ENCODE results near the gene PWWP2B. TPM values are rescaled to one million over a fixed set of nuclear protein-coding genes. Genes with fewer than 3 reads are reported as not detected.

PWWP2B gene
- total RNA-seq, 1 donor from 2014 or later = 25.2 TPM

DNA sequence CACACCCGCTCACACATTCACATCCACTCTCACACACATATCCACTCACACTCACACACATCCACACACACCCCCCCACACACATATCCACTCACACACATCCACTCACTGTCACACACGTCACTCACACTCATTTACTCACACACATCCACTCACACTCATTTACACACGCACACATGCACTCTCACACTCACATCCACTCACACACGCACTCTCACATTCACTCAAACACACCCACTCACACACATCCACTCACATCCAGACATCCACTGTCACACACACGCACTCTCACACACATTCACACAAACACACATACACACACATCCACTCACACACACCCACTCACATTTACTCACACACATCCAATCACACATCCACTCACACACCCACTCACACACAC, 18.3 kb downstream of the PWWP2B start:
- H3K36me3 ChIP-seq = peaks cover 10% of the 10 kb centered on the region
- H3K4me1 ChIP-seq = peaks cover 78% of the 10 kb centered on the region

DNA sequence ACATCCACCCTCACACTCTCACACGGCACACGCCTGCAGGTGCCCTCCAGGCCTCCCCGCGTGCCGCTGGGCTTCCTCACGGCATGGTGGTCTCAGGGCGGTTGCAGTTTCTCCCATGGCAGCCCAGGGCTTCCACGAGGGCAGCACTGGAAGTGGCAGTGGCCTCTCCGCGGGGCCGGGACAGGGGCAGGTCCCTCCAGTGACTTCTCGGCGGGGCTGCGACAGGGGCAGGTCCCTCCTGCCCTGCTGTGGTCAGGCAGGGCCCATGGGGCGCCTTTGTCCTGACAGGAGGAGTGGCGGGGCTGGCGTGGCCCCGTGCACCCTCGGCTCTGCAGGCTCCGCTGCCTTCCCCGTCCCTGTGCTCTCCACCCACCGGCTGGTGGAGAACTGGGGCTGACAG, 19.0 kb downstream of the PWWP2B start:
- Histone ChIP-seq H3K9me3 (no peaks in the 10 kb centered on the region), H3K36me3 (peaks cover 10% of the 10 kb centered on the region), H3K27me3 (ENCODE audit: low read depth) (no peaks in the 10 kb centered on the region), H3K4me1 (peaks cover 78% of the 10 kb centered on the region), H3K4me3 (no peak overlapping the region), H3K27ac (peak overlapping the region; percentile 95)
- ATAC-seq (no peak), DNase-seq (no peak)
- intact Hi-C loops (cut with DNase I) = no loop called here
- TF ChIP-seq, protein P1, sequence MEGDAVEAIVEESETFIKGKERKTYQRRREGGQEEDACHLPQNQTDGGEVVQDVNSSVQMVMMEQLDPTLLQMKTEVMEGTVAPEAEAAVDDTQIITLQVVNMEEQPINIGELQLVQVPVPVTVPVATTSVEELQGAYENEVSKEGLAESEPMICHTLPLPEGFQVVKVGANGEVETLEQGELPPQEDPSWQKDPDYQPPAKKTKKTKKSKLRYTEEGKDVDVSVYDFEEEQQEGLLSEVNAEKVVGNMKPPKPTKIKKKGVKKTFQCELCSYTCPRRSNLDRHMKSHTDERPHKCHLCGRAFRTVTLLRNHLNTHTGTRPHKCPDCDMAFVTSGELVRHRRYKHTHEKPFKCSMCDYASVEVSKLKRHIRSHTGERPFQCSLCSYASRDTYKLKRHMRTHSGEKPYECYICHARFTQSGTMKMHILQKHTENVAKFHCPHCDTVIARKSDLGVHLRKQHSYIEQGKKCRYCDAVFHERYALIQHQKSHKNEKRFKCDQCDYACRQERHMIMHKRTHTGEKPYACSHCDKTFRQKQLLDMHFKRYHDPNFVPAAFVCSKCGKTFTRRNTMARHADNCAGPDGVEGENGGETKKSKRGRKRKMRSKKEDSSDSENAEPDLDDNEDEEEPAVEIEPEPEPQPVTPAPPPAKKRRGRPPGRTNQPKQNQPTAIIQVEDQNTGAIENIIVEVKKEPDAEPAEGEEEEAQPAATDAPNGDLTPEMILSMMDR (IDR thresholded peaks at IDR 0.05) = no peak

More for the DNA sequence above, 18.3 kb downstream of the PWWP2B start:
- TF ChIP-seq, protein P1 (IDR thresholded peaks at IDR 0.05) = no peak
- no peak for DNase-seq
- Histone ChIP-seq H3K9me3 (no peaks in the 10 kb centered on the region), H3K27ac (no peak overlapping the region), H3K4me3 (no peak overlapping the region), H3K27me3 (ENCODE audit: low read depth) (no peaks in the 10 kb centered on the region)
- intact Hi-C loops (cut with DNase I) = no loop called here
- ATAC-seq = no peak

DNA sequence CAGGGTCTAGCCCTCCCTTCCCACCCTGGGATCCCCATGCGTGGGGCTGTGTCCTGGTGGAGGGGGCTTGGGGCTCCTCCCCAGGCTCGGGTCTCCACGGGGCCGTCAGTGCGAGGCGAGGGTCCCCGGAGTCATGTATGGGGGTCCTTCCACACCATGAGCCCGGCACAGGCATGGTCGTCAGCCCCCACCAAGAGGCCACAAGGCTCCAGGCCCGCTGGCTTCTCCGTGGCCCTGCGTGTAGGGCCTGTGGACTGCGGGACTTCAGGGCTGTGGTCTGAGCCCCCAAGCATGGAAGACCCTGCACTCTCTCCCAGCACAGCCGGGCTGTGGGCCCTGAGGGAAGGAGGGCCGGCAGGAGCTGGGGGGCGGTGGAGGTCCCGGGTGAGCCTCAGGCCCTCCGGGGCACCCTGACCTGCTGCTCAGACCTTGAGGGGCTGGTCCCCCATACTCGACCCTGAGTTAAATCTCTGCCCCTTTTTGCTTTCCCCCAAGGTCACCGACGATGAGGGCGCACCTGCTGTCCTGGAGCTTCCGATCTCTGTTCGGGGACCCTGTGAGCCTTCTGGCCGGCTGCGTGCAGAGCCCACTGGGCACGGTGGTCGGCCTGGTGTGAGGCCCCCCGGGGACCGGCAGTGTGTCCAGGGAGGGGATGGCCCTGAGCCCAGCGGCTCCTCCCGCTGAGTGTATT, 19.7 kb downstream of the PWWP2B start:
- Histone ChIP-seq H3K27ac (peak overlapping the region; percentile 95), H3K9me3 (no peaks in the 10 kb centered on the region), H3K36me3 (peaks cover 10% of the 10 kb centered on the region), H3K27me3 (ENCODE audit: low read depth) (no peaks in the 10 kb centered on the region), H3K4me1 (peaks cover 78% of the 10 kb centered on the region), H3K4me3 (no peak overlapping the region)
- ATAC-seq (no peak), DNase-seq (no peak)
- intact Hi-C loops (cut with DNase I) = no loop called here
- TF ChIP-seq, protein P1 (IDR thresholded peaks at IDR 0.05) = no peak

DNA sequence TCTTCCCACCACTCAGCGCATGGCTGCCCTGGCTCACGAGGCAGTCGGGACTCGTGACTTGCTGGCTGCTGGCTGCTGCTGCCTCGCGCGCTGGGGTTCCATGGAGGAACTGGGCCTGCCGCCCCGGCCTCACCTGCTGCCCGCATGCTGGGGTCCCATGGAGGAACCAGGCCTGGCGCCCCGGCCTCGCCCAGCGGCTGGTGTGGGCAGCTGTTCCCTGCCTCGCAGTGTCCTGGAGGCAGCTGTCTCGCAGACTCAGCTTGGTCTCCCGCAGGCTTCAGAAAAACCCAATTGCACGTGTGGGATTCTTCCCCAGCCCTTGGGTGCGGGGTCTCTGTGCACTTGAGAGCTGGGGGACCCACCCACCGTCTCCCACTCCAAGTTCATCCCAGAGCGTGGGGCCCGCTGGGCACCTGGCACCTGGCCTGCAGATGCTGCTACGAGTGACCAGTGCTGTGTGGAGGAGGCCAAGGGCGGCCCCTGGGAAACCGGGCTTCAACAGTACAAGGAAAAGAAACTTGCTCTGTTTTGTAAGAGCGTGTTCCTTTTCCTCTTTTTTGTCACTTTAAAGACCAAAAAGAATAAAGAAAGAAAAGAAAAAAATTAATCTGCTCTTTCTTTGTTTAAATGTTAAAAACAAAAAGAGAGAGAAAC, 20.4 kb downstream of the PWWP2B start:
- TF ChIP-seq, protein P1 (IDR thresholded peaks at IDR 0.05) = no peak
- no peak for ATAC-seq
- Histone ChIP-seq H3K27me3 (ENCODE audit: low read depth) (no peaks in the 10 kb centered on the region), H3K36me3 (peaks cover 10% of the 10 kb centered on the region), H3K9me3 (no peaks in the 10 kb centered on the region), H3K4me1 (peaks cover 78% of the 10 kb centered on the region), H3K4me3 (no peak overlapping the region), H3K27ac (peak overlapping the region; percentile 95)
- intact Hi-C loops (cut with DNase I) = no loop called here
- no peak for DNase-seq

- peaks cover 10% of the 10 kb centered on the region for H3K36me3 ChIP-seq
- no peaks in the 10 kb centered on the region for H3K27me3 ChIP-seq (ENCODE audit: low read depth)
- no peaks in the 10 kb centered on the region for H3K9me3 ChIP-seq
- TF ChIP-seq, protein P1 (IDR thresholded peaks at IDR 0.05) = no peak
- intact Hi-C loops (cut with DNase I) = no loop called here
- H3K4me3 ChIP-seq = no peak overlapping the region
- ATAC-seq = peak in 1 of 2 donors; percentile 4
- peaks cover 76% of the 10 kb centered on the region for H3K4me1 ChIP-seq
- H3K27ac ChIP-seq = peak overlapping the region; percentile 95
- peak; percentile 63 for DNase-seq
Observed at GRCh38 chr10:132417957-132418441, 21.0 kb downstream of the PWWP2B start.
